ENCODE results near the gene AGAP3. TPM values are rescaled to one million over a fixed set of nuclear protein-coding genes. Genes with fewer than 3 reads are reported as not detected.

Gene AGAP3
- total and polyA plus RNA-seq, 4 donors: 3.9 to 27.0 (median 17.6) TPM

DNA sequence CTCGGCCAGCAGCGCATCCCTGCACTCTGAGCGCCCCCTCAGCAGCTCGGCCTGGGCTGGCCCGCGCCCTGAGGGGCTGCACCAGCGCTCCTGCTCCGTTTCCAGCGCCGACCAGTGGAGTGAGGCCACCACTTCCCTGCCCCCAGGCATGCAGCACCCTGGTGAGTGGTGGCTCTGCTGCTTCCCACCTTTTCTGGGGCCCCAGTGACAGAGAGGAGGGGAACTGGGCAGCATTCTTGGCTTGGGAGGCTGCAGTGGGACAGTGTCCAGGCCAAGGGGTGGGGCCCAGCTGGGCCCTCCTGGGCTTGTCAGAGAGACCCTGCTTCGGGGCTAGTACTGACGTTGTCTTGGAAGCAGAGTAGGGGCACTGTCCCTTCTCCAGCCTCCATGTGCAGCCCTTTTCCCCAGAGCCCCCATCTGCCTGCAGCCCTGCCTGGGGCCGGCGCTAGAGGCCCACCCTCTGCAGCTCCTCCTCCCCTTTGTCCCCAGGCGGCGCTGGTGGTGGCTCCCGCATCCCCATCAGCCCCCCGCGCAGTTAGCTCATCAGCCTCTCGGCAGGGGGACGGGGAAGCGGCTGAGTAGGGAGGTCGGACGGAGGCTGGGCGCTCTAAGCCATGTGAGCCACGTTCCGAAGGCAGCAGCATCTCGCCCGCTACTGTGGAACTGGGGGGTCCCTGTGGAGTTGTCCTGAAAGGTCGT is 52.0 kb downstream of the AGAP3 start:
- TF ChIP-seq HNF4A (conservative IDR thresholded peaks at IDR 0.05) (no peak), SP1 (IDR thresholded peaks at IDR 0.05) (no peak), RXRA (IDR thresholded peaks at IDR 0.05) (no peak)
- TF ChIP-seq, protein P1, sequence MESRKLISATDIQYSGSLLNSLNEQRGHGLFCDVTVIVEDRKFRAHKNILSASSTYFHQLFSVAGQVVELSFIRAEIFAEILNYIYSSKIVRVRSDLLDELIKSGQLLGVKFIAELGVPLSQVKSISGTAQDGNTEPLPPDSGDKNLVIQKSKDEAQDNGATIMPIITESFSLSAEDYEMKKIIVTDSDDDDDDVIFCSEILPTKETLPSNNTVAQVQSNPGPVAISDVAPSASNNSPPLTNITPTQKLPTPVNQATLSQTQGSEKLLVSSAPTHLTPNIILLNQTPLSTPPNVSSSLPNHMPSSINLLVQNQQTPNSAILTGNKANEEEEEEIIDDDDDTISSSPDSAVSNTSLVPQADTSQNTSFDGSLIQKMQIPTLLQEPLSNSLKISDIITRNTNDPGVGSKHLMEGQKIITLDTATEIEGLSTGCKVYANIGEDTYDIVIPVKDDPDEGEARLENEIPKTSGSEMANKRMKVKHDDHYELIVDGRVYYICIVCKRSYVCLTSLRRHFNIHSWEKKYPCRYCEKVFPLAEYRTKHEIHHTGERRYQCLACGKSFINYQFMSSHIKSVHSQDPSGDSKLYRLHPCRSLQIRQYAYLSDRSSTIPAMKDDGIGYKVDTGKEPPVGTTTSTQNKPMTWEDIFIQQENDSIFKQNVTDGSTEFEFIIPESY (IDR thresholded peaks at IDR 0.05): no peak
- TF ChIP-seq, protein P2, sequence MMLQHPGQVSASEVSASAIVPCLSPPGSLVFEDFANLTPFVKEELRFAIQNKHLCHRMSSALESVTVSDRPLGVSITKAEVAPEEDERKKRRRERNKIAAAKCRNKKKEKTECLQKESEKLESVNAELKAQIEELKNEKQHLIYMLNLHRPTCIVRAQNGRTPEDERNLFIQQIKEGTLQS (IDR thresholded peaks at IDR 0.05): no peak
- no peak for DNase-seq (ENCODE audit: low spot score)
- H3K4me1 ChIP-seq (ENCODE audit: control insufficient read depth in 4 of 4, insufficient read depth in 4 of 4, low read length in 3 of 4): no peaks in the 10 kb centered on the region
- H3K27me3 ChIP-seq (ENCODE audit: control insufficient read depth in 4 of 4, insufficient read depth in 4 of 4, low read length in 3 of 4): no peaks in the 10 kb centered on the region
- H3K27ac ChIP-seq (ENCODE audit: low read depth in 1 of 2, low read length in 2 of 2): no peak overlapping the region
- H3K9me3 ChIP-seq (ENCODE audit: control insufficient read depth in 4 of 4, low read length in 3 of 4): no peaks in the 10 kb centered on the region
- H3K4me3 ChIP-seq (ENCODE audit: low read depth in 1 of 3, low read length in 3 of 3): no peak overlapping the region
- H3K9ac ChIP-seq (ENCODE audit: low read depth in 1 of 2, low read length in 2 of 2): no peak overlapping the region
- WGBS: 95% methylated on average over 30 of the region's 30 CpGs
- H3K36me3 ChIP-seq (ENCODE audit: control insufficient read depth in 4 of 4, insufficient read depth in 3 of 4, low read depth in 1 of 4, low read length in 3 of 4): peaks cover 24 to 75% (median 32%) of the 10 kb centered on the region in 4 donors

DNA sequence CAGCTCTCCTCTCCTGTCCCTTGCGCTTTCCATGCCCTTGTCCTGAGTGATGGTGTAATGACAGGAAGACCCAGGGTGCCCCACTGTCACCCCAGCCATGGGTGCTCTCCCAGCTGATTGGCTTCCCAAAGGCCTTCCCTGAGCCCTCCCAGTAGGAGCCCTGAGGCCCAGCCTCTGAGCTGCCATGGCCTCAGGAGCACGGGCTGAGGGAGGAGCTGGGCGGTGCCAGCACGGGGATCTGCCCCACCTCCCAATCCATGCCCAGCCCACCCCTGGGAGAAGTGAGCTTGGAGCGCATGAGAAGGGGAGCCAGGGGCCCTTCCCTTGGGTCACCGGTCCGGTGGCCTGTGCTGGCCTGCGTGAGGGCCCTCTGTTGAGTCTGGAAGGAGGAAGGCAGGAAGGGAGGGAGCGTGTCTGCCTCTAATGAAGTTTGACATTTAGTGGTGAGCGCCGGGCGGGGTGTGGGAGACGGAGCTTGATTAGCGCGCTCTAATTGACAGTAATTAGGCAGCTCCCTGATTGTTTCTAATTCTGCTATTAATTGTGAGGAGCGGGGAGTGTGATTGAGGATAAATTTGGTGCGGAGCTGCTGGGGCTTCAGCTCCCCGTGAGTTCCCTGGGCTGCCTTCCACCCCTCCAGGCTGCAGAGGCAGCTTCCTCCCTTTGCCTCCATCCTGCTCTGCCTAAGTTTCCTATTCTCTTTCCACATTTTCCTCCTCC is 53.0 kb downstream of the AGAP3 start:
- no peak overlapping the region for H3K27ac ChIP-seq (ENCODE audit: low read depth in 1 of 2, low read length in 2 of 2)
- no peaks in the 10 kb centered on the region for H3K27me3 ChIP-seq (ENCODE audit: control insufficient read depth in 4 of 4, insufficient read depth in 4 of 4, low read length in 3 of 4)
- no peaks in the 10 kb centered on the region for H3K4me1 ChIP-seq (ENCODE audit: control insufficient read depth in 4 of 4, insufficient read depth in 4 of 4, low read length in 3 of 4)
- TF ChIP-seq GABPA (IDR thresholded peaks at IDR 0.05 in 1 of 2, conservative IDR thresholded peaks at IDR 0.05 in 1 of 2) (no peak), HNF4G (IDR thresholded peaks at IDR 0.05) (no peak), RAD21 (IDR thresholded peaks at IDR 0.05) (no peak), NR2F2 (IDR thresholded peaks at IDR 0.05) (no peak), YY1 (IDR thresholded peaks at IDR 0.05) (no peak), SP1 (IDR thresholded peaks at IDR 0.05) (no peak), RXRA (IDR thresholded peaks at IDR 0.05) (no peak), TAF1 (conservative IDR thresholded peaks at IDR 0.05) (no peak), EGR1 (IDR thresholded peaks at IDR 0.05; ENCODE audit: low read depth in 2 of 2) (no peak), FOXA2 (IDR thresholded peaks at IDR 0.05) (no peak)
- TF ChIP-seq, protein P3, sequence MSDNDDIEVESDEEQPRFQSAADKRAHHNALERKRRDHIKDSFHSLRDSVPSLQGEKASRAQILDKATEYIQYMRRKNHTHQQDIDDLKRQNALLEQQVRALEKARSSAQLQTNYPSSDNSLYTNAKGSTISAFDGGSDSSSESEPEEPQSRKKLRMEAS (IDR thresholded peaks at IDR 0.05): no peak
- TF ChIP-seq, protein P4, sequence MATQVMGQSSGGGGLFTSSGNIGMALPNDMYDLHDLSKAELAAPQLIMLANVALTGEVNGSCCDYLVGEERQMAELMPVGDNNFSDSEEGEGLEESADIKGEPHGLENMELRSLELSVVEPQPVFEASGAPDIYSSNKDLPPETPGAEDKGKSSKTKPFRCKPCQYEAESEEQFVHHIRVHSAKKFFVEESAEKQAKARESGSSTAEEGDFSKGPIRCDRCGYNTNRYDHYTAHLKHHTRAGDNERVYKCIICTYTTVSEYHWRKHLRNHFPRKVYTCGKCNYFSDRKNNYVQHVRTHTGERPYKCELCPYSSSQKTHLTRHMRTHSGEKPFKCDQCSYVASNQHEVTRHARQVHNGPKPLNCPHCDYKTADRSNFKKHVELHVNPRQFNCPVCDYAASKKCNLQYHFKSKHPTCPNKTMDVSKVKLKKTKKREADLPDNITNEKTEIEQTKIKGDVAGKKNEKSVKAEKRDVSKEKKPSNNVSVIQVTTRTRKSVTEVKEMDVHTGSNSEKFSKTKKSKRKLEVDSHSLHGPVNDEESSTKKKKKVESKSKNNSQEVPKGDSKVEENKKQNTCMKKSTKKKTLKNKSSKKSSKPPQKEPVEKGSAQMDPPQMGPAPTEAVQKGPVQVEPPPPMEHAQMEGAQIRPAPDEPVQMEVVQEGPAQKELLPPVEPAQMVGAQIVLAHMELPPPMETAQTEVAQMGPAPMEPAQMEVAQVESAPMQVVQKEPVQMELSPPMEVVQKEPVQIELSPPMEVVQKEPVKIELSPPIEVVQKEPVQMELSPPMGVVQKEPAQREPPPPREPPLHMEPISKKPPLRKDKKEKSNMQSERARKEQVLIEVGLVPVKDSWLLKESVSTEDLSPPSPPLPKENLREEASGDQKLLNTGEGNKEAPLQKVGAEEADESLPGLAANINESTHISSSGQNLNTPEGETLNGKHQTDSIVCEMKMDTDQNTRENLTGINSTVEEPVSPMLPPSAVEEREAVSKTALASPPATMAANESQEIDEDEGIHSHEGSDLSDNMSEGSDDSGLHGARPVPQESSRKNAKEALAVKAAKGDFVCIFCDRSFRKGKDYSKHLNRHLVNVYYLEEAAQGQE (IDR thresholded peaks at IDR 0.05): no peak
- TF ChIP-seq, protein P5, sequence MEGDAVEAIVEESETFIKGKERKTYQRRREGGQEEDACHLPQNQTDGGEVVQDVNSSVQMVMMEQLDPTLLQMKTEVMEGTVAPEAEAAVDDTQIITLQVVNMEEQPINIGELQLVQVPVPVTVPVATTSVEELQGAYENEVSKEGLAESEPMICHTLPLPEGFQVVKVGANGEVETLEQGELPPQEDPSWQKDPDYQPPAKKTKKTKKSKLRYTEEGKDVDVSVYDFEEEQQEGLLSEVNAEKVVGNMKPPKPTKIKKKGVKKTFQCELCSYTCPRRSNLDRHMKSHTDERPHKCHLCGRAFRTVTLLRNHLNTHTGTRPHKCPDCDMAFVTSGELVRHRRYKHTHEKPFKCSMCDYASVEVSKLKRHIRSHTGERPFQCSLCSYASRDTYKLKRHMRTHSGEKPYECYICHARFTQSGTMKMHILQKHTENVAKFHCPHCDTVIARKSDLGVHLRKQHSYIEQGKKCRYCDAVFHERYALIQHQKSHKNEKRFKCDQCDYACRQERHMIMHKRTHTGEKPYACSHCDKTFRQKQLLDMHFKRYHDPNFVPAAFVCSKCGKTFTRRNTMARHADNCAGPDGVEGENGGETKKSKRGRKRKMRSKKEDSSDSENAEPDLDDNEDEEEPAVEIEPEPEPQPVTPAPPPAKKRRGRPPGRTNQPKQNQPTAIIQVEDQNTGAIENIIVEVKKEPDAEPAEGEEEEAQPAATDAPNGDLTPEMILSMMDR (IDR thresholded peaks at IDR 0.05; ENCODE audit: low read depth, low read length, missing input control): no peak
- TF ChIP-seq, protein P1 (IDR thresholded peaks at IDR 0.05): no peak
- 92% methylated on average over 18 of the region's 18 CpGs for WGBS
- H3K4me3 ChIP-seq (ENCODE audit: low read depth in 1 of 3, low read length in 3 of 3): no peak overlapping the region
- peaks cover 24 to 76% (median 29%) of the 10 kb centered on the region in 4 donors for H3K36me3 ChIP-seq (ENCODE audit: control insufficient read depth in 4 of 4, insufficient read depth in 3 of 4, low read depth in 1 of 4, low read length in 3 of 4)
- H3K9ac ChIP-seq (ENCODE audit: low read depth in 1 of 2, low read length in 2 of 2): no peak overlapping the region
- H3K9me3 ChIP-seq (ENCODE audit: control insufficient read depth in 4 of 4, low read length in 3 of 4): no peaks in the 10 kb centered on the region
- DNase-seq (ENCODE audit: low spot score): no peak
